ENCODE results near the gene BLID.

BLID gene

GRCh38 chr11:122159861-122160260, 43.8 kb upstream of the BLID start:
- Histone ChIP-seq H3K36me3 (ENCODE audit: control insufficient read depth in 2 of 2, insufficient read depth in 1 of 2, low read length in 2 of 2) (no peaks in the 10 kb centered on the region), H3K9me3 (ENCODE audit: control insufficient read depth, insufficient read depth, low read depth, low read length) (no peaks in the 10 kb centered on the region), H3K4me1 (ENCODE audit: control insufficient read depth, insufficient read depth, low read length) (no peaks in the 10 kb centered on the region), H3K27ac (ENCODE audit: extremely low read depth, low read depth, low read length) (no peak overlapping the region), H3K4me3 (ENCODE audit: low read depth, low read length) (no peak overlapping the region)
- TF ChIP-seq MEIS1 (CRISPR knock-in tag; IDR thresholded peaks at IDR 0.05; ENCODE audit: borderline replicate concordance) (no peak), KLF16 (tag by site-specific recombination; IDR thresholded peaks at IDR 0.05) (no peak), ZNF16 (tag by site-specific recombination; IDR thresholded peaks at IDR 0.05; ENCODE audit: low read depth) (no peak), INSM2 (tag by site-specific recombination; IDR thresholded peaks at IDR 0.05) (no peak), ZSCAN16 (tag by site-specific recombination; IDR thresholded peaks at IDR 0.05) (no peak), TRIM28 (IDR thresholded peaks at IDR 0.05; ENCODE audit: borderline replicate concordance, low read length) (no peak), EGR2 (tag by site-specific recombination; IDR thresholded peaks at IDR 0.05; ENCODE audit: low read depth) (no peak)
- ChIA-PET POLR2A (no interaction called here), CTCF (interaction anchor here (0.5 to 0.7 kb wide), 2 partner anchors 44 to 101 kb away, joined by 4 read pairs; no protein-coding TSS in a partner anchor)

GRCh38 chr11:122159173-122159721, 43.2 kb upstream of the BLID start:
- TF ChIP-seq ZNF157 (tag by site-specific recombination; IDR thresholded peaks at IDR 0.05) (no peak), GLI4 (tag by site-specific recombination; IDR thresholded peaks at IDR 0.05) (no peak), BCL11B (tag by site-specific recombination; IDR thresholded peaks at IDR 0.05; ENCODE audit: low read depth) (no peak), MZF1 (tag by site-specific recombination; IDR thresholded peaks at IDR 0.05; ENCODE audit: borderline replicate concordance) (no peak), ZNF610 (tag by site-specific recombination; IDR thresholded peaks at IDR 0.05; ENCODE audit: borderline replicate concordance) (no peak), ZNF239 (tag by site-specific recombination; IDR thresholded peaks at IDR 0.05) (no peak), ZNF701 (tag by site-specific recombination; IDR thresholded peaks at IDR 0.05) (no peak), ZNF366 (tag by site-specific recombination; conservative IDR thresholded peaks at IDR 0.05) (no peak)
- ChIA-PET POLR2A (no interaction called here), CTCF (interaction anchor here (0.5 to 0.9 kb wide), 3 partner anchors 15 to 100 kb away, joined by 4 to 5 read pairs (median 4); no protein-coding TSS in a partner anchor)
- Histone ChIP-seq H3K27ac (ENCODE audit: extremely low read depth, low read depth, low read length) (no peak overlapping the region), H3K36me3 (ENCODE audit: control insufficient read depth in 2 of 2, insufficient read depth in 1 of 2, low read length in 2 of 2) (no peaks in the 10 kb centered on the region), H3K4me1 (ENCODE audit: control insufficient read depth, insufficient read depth, low read length) (no peaks in the 10 kb centered on the region), H3K9me3 (ENCODE audit: control insufficient read depth, insufficient read depth, low read depth, low read length) (no peaks in the 10 kb centered on the region), H3K4me3 (ENCODE audit: low read depth, low read length) (no peak overlapping the region)

- no peaks in the 10 kb centered on the region for H3K36me3 ChIP-seq (ENCODE audit: control insufficient read depth in 2 of 2, insufficient read depth in 1 of 2, low read length in 2 of 2)
- H3K27ac ChIP-seq (ENCODE audit: extremely low read depth, low read depth, low read length): no peak overlapping the region
- ChIA-PET POLR2A (no interaction called here), CTCF (interaction anchor here (0.6 to 0.8 kb wide), 2 partner anchors 14 to 31 kb away, joined by 3 to 5 read pairs; no protein-coding TSS in a partner anchor)
- no peaks in the 10 kb centered on the region for H3K4me1 ChIP-seq (ENCODE audit: control insufficient read depth, insufficient read depth, low read length)
- H3K4me3 ChIP-seq (ENCODE audit: low read depth, low read length): no peak overlapping the region
- TF ChIP-seq ZBTB6 (tag by site-specific recombination; IDR thresholded peaks at IDR 0.05): no peak
- no peak for TF ChIP-seq ZNF274 (IDR thresholded peaks at IDR 0.05; ENCODE audit: low read length)
- no peak for TF ChIP-seq ZNF274 (tag by site-specific recombination; IDR thresholded peaks at IDR 0.05; ENCODE audit: borderline replicate concordance)
- TF ChIP-seq HOXD13 (CRISPR knock-in tag; IDR thresholded peaks at IDR 0.05; ENCODE audit: borderline replicate concordance): no peak
- TF ChIP-seq AEBP2 (tag by site-specific recombination; IDR thresholded peaks at IDR 0.05; ENCODE audit: borderline replicate concordance): no peak
- TF ChIP-seq ZNF24 (tag by site-specific recombination; IDR thresholded peaks at IDR 0.05): no peak
- TF ChIP-seq ZNF707 (tag by site-specific recombination; IDR thresholded peaks at IDR 0.05): no peak
- TF ChIP-seq ZFP41 (tag by site-specific recombination; IDR thresholded peaks at IDR 0.05; ENCODE audit: borderline replicate concordance): no peak
- no peaks in the 10 kb centered on the region for H3K9me3 ChIP-seq (ENCODE audit: control insufficient read depth, insufficient read depth, low read depth, low read length)
Observed at GRCh38 chr11:122158171-122158570, 42.2 kb upstream of the BLID start.
